Muscle of leg (tissue), 11 donors: Measurements from ENCODE around the gene ZFYVE27. TPM values are rescaled to one million over a fixed set of nuclear protein-coding genes. Genes with fewer than 3 reads are reported as not detected.
A peak's percentile ranks its signal among the peaks of the same experiment; 100 is the strongest.

ENCODE experiments used
- DNase-seq: peaks from one replicate; pipeline ENCODE4 v3.0.0; 2013
- H3K27ac ChIP-seq: one replicate; pipeline ENCODE4 v1.5.1; 2013; ENCODE audit warnings: mild to moderate bottlenecking, low read length, control low read depth
- H3K27me3 ChIP-seq: one replicate; pipeline ENCODE4 v1.6.1; 2013; ENCODE audit warnings: low read length; ENCODE audit not compliant: control insufficient read depth, insufficient read depth
- H3K36me3 ChIP-seq: one replicate; pipeline ENCODE4 v1.6.1; 2013; ENCODE audit warnings: low read length; ENCODE audit not compliant: control insufficient read depth, insufficient read depth
- H3K4me1 ChIP-seq: one replicate; pipeline ENCODE4 v1.6.1; 2013; ENCODE audit warnings: low read length; ENCODE audit not compliant: control insufficient read depth, insufficient read depth
- H3K4me3 ChIP-seq: one replicate; pipeline ENCODE4 v1.5.1; 2013; ENCODE audit warnings: low read length, control low read depth
- H3K9me3 ChIP-seq: replicated peaks from 2 replicates; pipeline ENCODE4 v1.6.1; 2013; ENCODE audit warnings: low read depth, low read length; ENCODE audit not compliant: control insufficient read depth
- WGBS: methylation state at CpG from one replicate; pipeline ENCODE4 v1.1.5; 2013; ENCODE audit warnings: missing lambda C conversion rate; ENCODE audit not compliant: insufficient coverage; 5-methylcytosine and 5-hydroxymethylcytosine counted together
- polyA plus RNA-seq, 8 donors: library from polyadenylated mRNA; unstranded; fragments of 120-200 nt; gene quantifications; one replicate each; pipeline versions ENCODE4 v1.2.1 to v1.2.3, GENCODE V29; 2013; ENCODE audit warnings: inconsistent platforms in 1 of 8, low replicate concordance in 1 of 8; ENCODE audit not compliant: insufficient read length in 8 of 8, insufficient read depth in 1 of 8
- total RNA-seq: library from RNA; stranded (reverse); fragments of 120-200 nt; gene quantifications from one replicate; pipeline ENCODE4 v1.2.4, GENCODE V29; 2013

The ZFYVE27 gene
- total and polyA plus RNA-seq, 9 donors, result 9.3 to 19.8 (median 12.4) TPM

GRCh38 chr10:97705006-97705670 is 31.8 kb upstream of the ZFYVE27 start:
- WGBS, result no CpG with 5 or more reads among the region's 3 CpGs
- H3K27ac ChIP-seq, result no peak overlapping the region
- no peaks in the 10 kb centered on the region for H3K27me3 ChIP-seq
- DNase-seq, result no peak
- no peaks in the 10 kb centered on the region for H3K36me3 ChIP-seq
- peaks cover 11% of the 10 kb centered on the region for H3K4me1 ChIP-seq
- no peak overlapping the region for H3K4me3 ChIP-seq
- no peaks in the 10 kb centered on the region for H3K9me3 ChIP-seq

GRCh38 chr10:97707134-97707861 is 29.6 kb upstream of the ZFYVE27 start:
- Histone ChIP-seq H3K4me1 (peaks cover 14% of the 10 kb centered on the region), H3K27me3 (no peaks in the 10 kb centered on the region), H3K9me3 (no peaks in the 10 kb centered on the region), H3K4me3 (no peak overlapping the region), H3K27ac (no peak overlapping the region), H3K36me3 (no peaks in the 10 kb centered on the region)
- 81% methylated on average over 8 of the region's 11 CpGs for WGBS
- DNase-seq, result no peak

- DNase-seq, result peak; percentile 31
- peaks cover 19% of the 10 kb centered on the region for H3K4me1 ChIP-seq
- no peak overlapping the region for H3K4me3 ChIP-seq
- no peak overlapping the region for H3K27ac ChIP-seq
- no peaks in the 10 kb centered on the region for H3K27me3 ChIP-seq
- H3K36me3 ChIP-seq, result no peaks in the 10 kb centered on the region
- no peaks in the 10 kb centered on the region for H3K9me3 ChIP-seq
- 45% methylated on average over 2 of the region's 2 CpGs for WGBS
Observed at GRCh38 chr10:97708167-97708566, 28.8 kb upstream of the ZFYVE27 start.

GRCh38 chr10:97708976-97709946 is 27.7 kb upstream of the ZFYVE27 start:
- WGBS, result 43% methylated on average over 11 of the region's 18 CpGs
- peaks cover 21% of the 10 kb centered on the region for H3K4me1 ChIP-seq
- H3K36me3 ChIP-seq, result no peaks in the 10 kb centered on the region
- H3K9me3 ChIP-seq, result no peaks in the 10 kb centered on the region
- H3K27me3 ChIP-seq, result no peaks in the 10 kb centered on the region
- no peak overlapping the region for H3K4me3 ChIP-seq
- DNase-seq, result peak; percentile 96
- peak overlapping the region; percentile 42 for H3K27ac ChIP-seq

GRCh38 chr10:97711640-97712572 is 25.0 kb upstream of the ZFYVE27 start:
- Histone ChIP-seq H3K4me1 (peaks cover 34% of the 10 kb centered on the region), H3K36me3 (peaks cover 9% of the 10 kb centered on the region), H3K9me3 (no peaks in the 10 kb centered on the region), H3K4me3 (no peak overlapping the region), H3K27ac (no peak overlapping the region), H3K27me3 (no peaks in the 10 kb centered on the region)
- WGBS, result 65% methylated on average over 6 of the region's 9 CpGs
- DNase-seq, result no peak

GRCh38 chr10:97713339-97713825 is 23.5 kb upstream of the ZFYVE27 start, which contains the start of gene MARVELD1:
MARVELD1 (plus strand) TSS chr10:97713730; CDS start chr10:97713877, 147 bp downstream.
- peak; percentile 96 for DNase-seq
- H3K36me3 ChIP-seq, result peaks cover 23% of the 10 kb centered on the region
- no peaks in the 10 kb centered on the region for H3K27me3 ChIP-seq
- H3K27ac ChIP-seq, result peak within 1 kb of the TSS; percentile 89
- H3K4me3 ChIP-seq, result peak within 1 kb of the TSS; percentile 67
- H3K4me1 ChIP-seq, result peaks cover 43% of the 10 kb centered on the region
- under 1% methylated on average over 36 of the region's 37 CpGs for WGBS
- no peaks in the 10 kb centered on the region for H3K9me3 ChIP-seq

- H3K9me3 ChIP-seq, result no peaks in the 10 kb centered on the region
- peak; percentile 84 for DNase-seq
- WGBS, result under 1% methylated on average over 69 of the region's 69 CpGs
- H3K27me3 ChIP-seq, result no peaks in the 10 kb centered on the region
- peak overlapping the region; percentile 89 for H3K27ac ChIP-seq
- peaks cover 28% of the 10 kb centered on the region for H3K36me3 ChIP-seq
- H3K4me1 ChIP-seq, result peaks cover 47% of the 10 kb centered on the region
- H3K4me3 ChIP-seq, result peak overlapping the region; percentile 67
Observed at GRCh38 chr10:97713826-97714400, 23.0 kb upstream of the ZFYVE27 start.

- Histone ChIP-seq H3K9me3 (no peaks in the 10 kb centered on the region), H3K4me1 (peaks cover 46% of the 10 kb centered on the region), H3K4me3 (peak overlapping the region; percentile 67), H3K27me3 (no peaks in the 10 kb centered on the region), H3K36me3 (peaks cover 28% of the 10 kb centered on the region), H3K27ac (peak overlapping the region; percentile 89)
- peak; percentile 96 for DNase-seq
- WGBS, result under 1% methylated on average over 63 of the region's 74 CpGs
Observed at GRCh38 chr10:97714401-97715258, 22.3 kb upstream of the ZFYVE27 start.
